Lower leg skin (tissue), 3 donors: Measurements from ENCODE around the gene TCEA2.

ENCODE experiments used
- POLR2A ChIP-seq, 2 donors: fragments of 450-650 bp; IDR thresholded peaks; one replicate each; pipeline ENCODE4 v1.6.1; 2016 to 2017; ENCODE audit warnings: antibody characterized with exemption in 2 of 2, mild to moderate bottlenecking in 1 of 2, moderate library complexity in 1 of 2
- TF ChIP-seq, protein P1 (sequence below), 3 donors: fragments of 450-650 bp; IDR thresholded peaks; one replicate each; pipeline ENCODE4 v1.5.1; 2016; ENCODE audit warnings: antibody characterized with exemption in 3 of 3, mild to moderate bottlenecking in 3 of 3, moderate library complexity in 2 of 3

DNA sequence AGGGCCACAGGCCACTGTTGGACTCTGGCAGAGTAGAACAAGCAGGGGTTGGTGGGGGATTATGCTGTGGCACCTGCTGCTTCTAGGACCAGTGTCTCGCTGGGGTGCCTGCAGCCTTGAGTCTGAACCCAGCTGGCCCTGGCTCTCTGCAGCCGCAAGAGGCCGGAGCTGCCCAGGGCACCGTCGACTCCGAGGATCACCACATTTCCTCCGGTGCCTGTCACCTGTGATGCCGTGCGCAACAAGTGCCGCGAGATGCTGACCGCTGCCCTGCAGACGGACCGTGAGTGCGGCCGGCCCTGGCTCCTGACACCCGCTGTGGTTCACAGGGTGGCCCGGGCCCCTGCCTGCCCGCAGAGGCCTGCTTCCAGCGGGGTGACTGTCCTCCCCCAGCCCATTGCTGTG lies 6.2 kb downstream of the TCEA2 start:
- no peak for TF ChIP-seq POLR2A (IDR thresholded peaks at IDR 0.05)
- TF ChIP-seq, protein P1, sequence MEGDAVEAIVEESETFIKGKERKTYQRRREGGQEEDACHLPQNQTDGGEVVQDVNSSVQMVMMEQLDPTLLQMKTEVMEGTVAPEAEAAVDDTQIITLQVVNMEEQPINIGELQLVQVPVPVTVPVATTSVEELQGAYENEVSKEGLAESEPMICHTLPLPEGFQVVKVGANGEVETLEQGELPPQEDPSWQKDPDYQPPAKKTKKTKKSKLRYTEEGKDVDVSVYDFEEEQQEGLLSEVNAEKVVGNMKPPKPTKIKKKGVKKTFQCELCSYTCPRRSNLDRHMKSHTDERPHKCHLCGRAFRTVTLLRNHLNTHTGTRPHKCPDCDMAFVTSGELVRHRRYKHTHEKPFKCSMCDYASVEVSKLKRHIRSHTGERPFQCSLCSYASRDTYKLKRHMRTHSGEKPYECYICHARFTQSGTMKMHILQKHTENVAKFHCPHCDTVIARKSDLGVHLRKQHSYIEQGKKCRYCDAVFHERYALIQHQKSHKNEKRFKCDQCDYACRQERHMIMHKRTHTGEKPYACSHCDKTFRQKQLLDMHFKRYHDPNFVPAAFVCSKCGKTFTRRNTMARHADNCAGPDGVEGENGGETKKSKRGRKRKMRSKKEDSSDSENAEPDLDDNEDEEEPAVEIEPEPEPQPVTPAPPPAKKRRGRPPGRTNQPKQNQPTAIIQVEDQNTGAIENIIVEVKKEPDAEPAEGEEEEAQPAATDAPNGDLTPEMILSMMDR (IDR thresholded peaks at IDR 0.05) = no peak
